ENCODE data around the gene CTIF.

CTIF gene

GRCh38 chr18:48659188-48660009 is 120.6 kb downstream of the CTIF start:
- WGBS: 98% methylated on average over 19 of the region's 19 CpGs
- peaks cover 40% of the 10 kb centered on the region for H3K4me1 ChIP-seq (ENCODE audit: control insufficient read depth, insufficient read depth, low read depth, low read length)
- no peak overlapping the region for H3K14ac ChIP-seq (ENCODE audit: low read length in 2 of 2)
- DNase-seq: no peak
- no peaks in the 10 kb centered on the region for H3K27me3 ChIP-seq (ENCODE audit: control insufficient read depth in 1 of 2, insufficient read depth in 1 of 2, low read length in 2 of 2)
- H3K18ac ChIP-seq (ENCODE audit: low read depth in 1 of 2, low read length in 2 of 2): no peak overlapping the region
- H3K9ac ChIP-seq (ENCODE audit: low read length): no peak overlapping the region
- H3K27ac ChIP-seq (ENCODE audit: low read length, poor library complexity, severe bottlenecking): no peak overlapping the region
- no peak overlapping the region for H3K23ac ChIP-seq (ENCODE audit: low read length in 2 of 2)
- no peak overlapping the region for H2AK5ac ChIP-seq (ENCODE audit: low read length, severe bottlenecking)
- no peak overlapping the region for H3K4ac ChIP-seq (ENCODE audit: low read depth in 1 of 2, low read length in 2 of 2)
- H4K91ac ChIP-seq (ENCODE audit: low read length): no peak overlapping the region
- peaks cover 36% of the 10 kb centered on the region for H3K79me1 ChIP-seq (replicated peaks; ENCODE audit: low read length, poor library complexity, severe bottlenecking)
- H2BK15ac ChIP-seq (ENCODE audit: low read depth, poor library complexity, severe bottlenecking): no peak overlapping the region
- H3K36me3 ChIP-seq (ENCODE audit: control insufficient read depth in 1 of 2, insufficient read depth in 2 of 2, low read depth in 1 of 2, low read length in 2 of 2): peaks cover 0 to 13% of the 10 kb centered on the region in 2 experiments
- no peak overlapping the region for H2BK120ac ChIP-seq (ENCODE audit: low read depth, low read length)
- H2BK12ac ChIP-seq (ENCODE audit: low read length in 2 of 2): no peak overlapping the region
- no peak overlapping the region for H4K8ac ChIP-seq (ENCODE audit: low read length)
- no peak overlapping the region for H3K4me2 ChIP-seq (ENCODE audit: low read length, poor library complexity, severe bottlenecking)
- H2AFZ ChIP-seq (ENCODE audit: low read depth, low read length): no peak overlapping the region
- no peak overlapping the region for H2BK5ac ChIP-seq (ENCODE audit: low read depth, low read length, poor library complexity, severe bottlenecking)
- no peak overlapping the region for H3K4me3 ChIP-seq (ENCODE audit: insufficient read depth in 1 of 2, low read depth in 1 of 2, low read length in 2 of 2)
- H3K9me3 ChIP-seq (ENCODE audit: control insufficient read depth, low read length): no peaks in the 10 kb centered on the region

DNA sequence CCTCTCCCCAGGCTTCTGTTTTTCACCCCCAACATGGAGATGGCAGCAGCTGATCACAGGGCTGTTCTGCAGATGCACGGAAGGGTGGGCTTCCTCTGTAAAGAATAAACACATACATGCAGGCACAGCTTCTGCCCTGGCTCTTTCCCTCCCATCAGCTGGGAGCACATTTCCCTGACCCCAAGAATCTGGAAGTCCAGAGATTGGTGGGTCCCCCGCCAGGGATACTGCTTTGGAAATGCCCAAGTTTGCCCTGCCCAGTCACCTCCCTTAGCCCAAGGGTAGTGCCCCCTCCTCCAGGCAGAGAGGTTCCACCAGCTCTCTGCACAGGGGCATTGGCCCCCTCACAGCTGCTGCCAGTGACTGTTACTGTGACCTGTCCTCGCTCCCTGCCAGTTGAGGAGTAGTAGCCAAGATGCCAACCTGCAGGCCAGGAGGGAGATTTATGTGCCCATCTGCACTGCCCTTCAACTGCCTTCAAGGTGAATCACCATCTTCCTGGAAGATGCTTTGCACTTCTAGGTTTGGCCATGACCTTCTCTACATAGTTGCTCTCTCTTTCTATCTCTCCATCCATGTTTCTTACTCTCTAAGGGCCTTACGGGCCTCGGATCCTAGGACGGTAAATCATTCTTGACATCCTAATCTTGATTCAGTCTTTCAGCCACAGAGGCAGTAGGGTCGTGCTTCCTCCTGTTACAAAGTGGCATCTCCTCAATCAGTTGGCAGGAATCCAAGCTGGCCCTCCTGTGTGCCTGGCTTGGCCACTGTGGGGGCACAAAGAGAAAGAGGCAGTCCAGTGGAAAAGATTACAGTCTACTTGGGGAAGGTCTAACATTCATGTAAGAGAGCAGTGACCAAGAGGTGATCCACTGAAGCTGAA is 121.8 kb downstream of the CTIF start:
- Histone ChIP-seq H3K23ac (ENCODE audit: low read length in 2 of 2) (no peak overlapping the region), H3K4ac (ENCODE audit: low read depth in 1 of 2, low read length in 2 of 2) (no peak overlapping the region), H4K8ac (ENCODE audit: low read length) (no peak overlapping the region), H3K18ac (ENCODE audit: low read depth in 1 of 2, low read length in 2 of 2) (no peak overlapping the region), H3K14ac (ENCODE audit: low read length in 2 of 2) (peak overlapping the region in 1 of 2 experiments; percentile 13), H3K9ac (ENCODE audit: low read length) (no peak overlapping the region), H2BK12ac (ENCODE audit: low read length in 2 of 2) (no peak overlapping the region), H3K79me1 (replicated peaks; ENCODE audit: low read length, poor library complexity, severe bottlenecking) (peaks cover 36% of the 10 kb centered on the region), H3K4me2 (ENCODE audit: low read length, poor library complexity, severe bottlenecking) (no peak overlapping the region), H3K4me3 (ENCODE audit: insufficient read depth in 1 of 2, low read depth in 1 of 2, low read length in 2 of 2) (no peak overlapping the region), H3K4me1 (ENCODE audit: control insufficient read depth, insufficient read depth, low read depth, low read length) (peaks cover 38% of the 10 kb centered on the region), H2BK5ac (ENCODE audit: low read depth, low read length, poor library complexity, severe bottlenecking) (no peak overlapping the region), H4K91ac (ENCODE audit: low read length) (peak overlapping the region; percentile 9), H3K27ac (ENCODE audit: low read length, poor library complexity, severe bottlenecking) (no peak overlapping the region), H3K9me3 (ENCODE audit: control insufficient read depth, low read length) (peaks cover 3% of the 10 kb centered on the region), H3K36me3 (ENCODE audit: control insufficient read depth in 1 of 2, insufficient read depth in 2 of 2, low read depth in 1 of 2, low read length in 2 of 2) (peaks cover 3 to 20% of the 10 kb centered on the region in 2 experiments), H2BK120ac (ENCODE audit: low read depth, low read length) (no peak overlapping the region), H2BK15ac (ENCODE audit: low read depth, poor library complexity, severe bottlenecking) (no peak overlapping the region), H2AFZ (ENCODE audit: low read depth, low read length) (no peak overlapping the region), H3K27me3 (ENCODE audit: control insufficient read depth in 1 of 2, insufficient read depth in 1 of 2, low read length in 2 of 2) (no peaks in the 10 kb centered on the region), H2AK5ac (ENCODE audit: low read length, severe bottlenecking) (peak overlapping the region; percentile 17)
- no peak for DNase-seq
- 81% methylated on average over 7 of the region's 7 CpGs for WGBS

DNA sequence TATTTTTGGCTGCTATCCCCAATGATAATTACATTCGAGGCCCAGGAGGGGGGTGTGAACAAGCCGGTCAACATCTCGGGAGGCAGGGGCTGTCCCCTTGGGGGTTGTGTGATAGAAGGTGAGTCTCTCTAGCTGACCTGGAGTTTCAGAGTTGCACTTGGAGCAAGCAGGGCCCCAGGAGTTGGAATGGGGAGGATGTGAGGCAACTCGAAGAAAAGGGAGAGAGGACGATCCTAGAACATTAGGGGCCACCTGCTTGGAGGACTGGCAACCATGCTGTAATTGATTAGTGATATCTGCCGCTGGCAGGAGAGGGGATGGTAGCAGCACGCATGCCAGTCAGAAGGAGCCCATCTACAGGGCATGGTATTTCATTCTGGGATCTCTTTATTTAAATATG is 122.6 kb downstream of the CTIF start:
- H3K4me3 ChIP-seq (ENCODE audit: insufficient read depth in 1 of 2, low read depth in 1 of 2, low read length in 2 of 2): no peak overlapping the region
- H4K91ac ChIP-seq (ENCODE audit: low read length): no peak overlapping the region
- H3K4me1 ChIP-seq (ENCODE audit: control insufficient read depth, insufficient read depth, low read depth, low read length): peaks cover 35% of the 10 kb centered on the region
- no peak overlapping the region for H2BK5ac ChIP-seq (ENCODE audit: low read depth, low read length, poor library complexity, severe bottlenecking)
- no peak for DNase-seq
- no peak overlapping the region for H2BK15ac ChIP-seq (ENCODE audit: low read depth, poor library complexity, severe bottlenecking)
- no peak overlapping the region for H2AFZ ChIP-seq (ENCODE audit: low read depth, low read length)
- peak overlapping the region; percentile 80 for H2AK5ac ChIP-seq (ENCODE audit: low read length, severe bottlenecking)
- WGBS: 94% methylated on average over 7 of the region's 7 CpGs
- no peaks in the 10 kb centered on the region for H3K27me3 ChIP-seq (ENCODE audit: control insufficient read depth in 1 of 2, insufficient read depth in 1 of 2, low read length in 2 of 2)
- H3K79me1 ChIP-seq (replicated peaks; ENCODE audit: low read length, poor library complexity, severe bottlenecking): peaks cover 36% of the 10 kb centered on the region
- H3K4ac ChIP-seq (ENCODE audit: low read depth in 1 of 2, low read length in 2 of 2): no peak overlapping the region
- H3K9ac ChIP-seq (ENCODE audit: low read length): no peak overlapping the region
- peak overlapping the region in 1 of 2 experiments; percentile 3 for H2BK12ac ChIP-seq (ENCODE audit: low read length in 2 of 2)
- no peak overlapping the region for H3K27ac ChIP-seq (ENCODE audit: low read length, poor library complexity, severe bottlenecking)
- no peak overlapping the region for H3K23ac ChIP-seq (ENCODE audit: low read length in 2 of 2)
- H3K18ac ChIP-seq (ENCODE audit: low read depth in 1 of 2, low read length in 2 of 2): no peak overlapping the region
- no peak overlapping the region for H2BK120ac ChIP-seq (ENCODE audit: low read depth, low read length)
- no peak overlapping the region for H3K14ac ChIP-seq (ENCODE audit: low read length in 2 of 2)
- peaks cover 12 to 21% of the 10 kb centered on the region in 2 experiments for H3K36me3 ChIP-seq (ENCODE audit: control insufficient read depth in 1 of 2, insufficient read depth in 2 of 2, low read depth in 1 of 2, low read length in 2 of 2)
- H3K4me2 ChIP-seq (ENCODE audit: low read length, poor library complexity, severe bottlenecking): no peak overlapping the region
- H4K8ac ChIP-seq (ENCODE audit: low read length): no peak overlapping the region
- H3K9me3 ChIP-seq (ENCODE audit: control insufficient read depth, low read length): peaks cover 9% of the 10 kb centered on the region

All from mesenchymal stem cell (in vitro differentiated cells and primary cell).